Colonic mucosa (tissue), 4 donors: Measurements from ENCODE around the gene PPP2R2D. TPM values are rescaled to one million over a fixed set of nuclear protein-coding genes. Genes with fewer than 3 reads are reported as not detected.

Experiments used
- DNase-seq: peaks from one replicate; pipeline ENCODE4 v3.0.0-alpha.2; 2020
- H3K27ac ChIP-seq: fragments of 200-600 bp; one replicate; pipeline ENCODE4 v1.8.0; 2021
- H3K27me3 ChIP-seq: fragments of 200-600 bp; one replicate; pipeline ENCODE4 v1.8.0; 2021
- H3K36me3 ChIP-seq: fragments of 200-600 bp; one replicate; pipeline ENCODE4 v1.8.0; 2021
- H3K4me1 ChIP-seq: fragments of 200-600 bp; one replicate; pipeline ENCODE4 v1.8.0; 2021; ENCODE audit warnings: mild to moderate bottlenecking
- H3K4me3 ChIP-seq: fragments of 200-600 bp; one replicate; pipeline ENCODE4 v1.8.0; 2021
- H3K9ac ChIP-seq, 2 donors: one replicate each; pipeline ENCODE4 v1.7.0; 2013; ENCODE audit warnings: control low read depth in 2 of 2, low read depth in 2 of 2, low read length in 2 of 2
- H3K9me3 ChIP-seq: fragments of 200-600 bp; one replicate; pipeline ENCODE4 v1.8.0; 2021
- intact Hi-C: fragments of 100-400 bp; cut with DNase I; formaldehyde crosslinking; loops from one replicate; pipeline ENCODE4 v1.14.1; 2022
- total RNA-seq, 2 donors: library from RNA; stranded (reverse); fragmentation: NEBNext Ultra II Directional in 1 of 2; extraction: Animal tissue kit (Norgen Biotek cat#: 25700) in 1 of 2; gene quantifications; one replicate each; pipeline ENCODE4 v1.2.1, GENCODE V29; 2021
- TF ChIP-seq, protein P1 (sequence below): fragments of 200-600 bp; IDR thresholded peaks from one replicate; pipeline ENCODE4 v1.8.0; 2022; ENCODE audit warnings: antibody characterized with exemption, mild to moderate bottlenecking
- donor health status: healthy.
- donor health status: DM: no; HTN: no; CAD: no.
- donor health status: DM: no; HTN: no; CAD: no.

Gene PPP2R2D
- total RNA-seq, 2 donors from 2014 or later, result 28.1 to 30.6 TPM

DNA sequence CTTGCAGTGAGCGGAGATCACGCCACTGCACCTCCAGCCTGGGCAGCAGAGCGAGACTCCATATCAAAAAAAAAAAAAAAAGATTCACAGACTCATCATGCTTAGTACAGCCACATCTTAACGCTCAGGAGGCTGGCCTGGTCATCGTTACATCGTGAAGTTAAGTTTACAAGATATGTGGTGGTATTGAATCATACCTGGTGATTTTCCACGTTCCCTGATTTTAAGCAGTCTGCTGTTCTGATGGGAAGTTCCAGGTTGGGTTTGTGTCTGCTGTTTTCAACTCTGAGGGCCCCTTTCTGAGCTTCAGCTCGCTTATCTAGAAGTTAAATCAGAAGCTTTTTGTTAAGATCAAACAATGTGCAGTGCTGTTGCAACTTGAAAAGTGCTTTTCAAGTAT, 6.9 kb downstream of the PPP2R2D start:
- TF ChIP-seq, protein P1, sequence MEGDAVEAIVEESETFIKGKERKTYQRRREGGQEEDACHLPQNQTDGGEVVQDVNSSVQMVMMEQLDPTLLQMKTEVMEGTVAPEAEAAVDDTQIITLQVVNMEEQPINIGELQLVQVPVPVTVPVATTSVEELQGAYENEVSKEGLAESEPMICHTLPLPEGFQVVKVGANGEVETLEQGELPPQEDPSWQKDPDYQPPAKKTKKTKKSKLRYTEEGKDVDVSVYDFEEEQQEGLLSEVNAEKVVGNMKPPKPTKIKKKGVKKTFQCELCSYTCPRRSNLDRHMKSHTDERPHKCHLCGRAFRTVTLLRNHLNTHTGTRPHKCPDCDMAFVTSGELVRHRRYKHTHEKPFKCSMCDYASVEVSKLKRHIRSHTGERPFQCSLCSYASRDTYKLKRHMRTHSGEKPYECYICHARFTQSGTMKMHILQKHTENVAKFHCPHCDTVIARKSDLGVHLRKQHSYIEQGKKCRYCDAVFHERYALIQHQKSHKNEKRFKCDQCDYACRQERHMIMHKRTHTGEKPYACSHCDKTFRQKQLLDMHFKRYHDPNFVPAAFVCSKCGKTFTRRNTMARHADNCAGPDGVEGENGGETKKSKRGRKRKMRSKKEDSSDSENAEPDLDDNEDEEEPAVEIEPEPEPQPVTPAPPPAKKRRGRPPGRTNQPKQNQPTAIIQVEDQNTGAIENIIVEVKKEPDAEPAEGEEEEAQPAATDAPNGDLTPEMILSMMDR, result no peak
- intact Hi-C loops, result no loop called here
- no peak for DNase-seq
- H3K9ac ChIP-seq, result no peak overlapping the region
- no peak overlapping the region for H3K27ac ChIP-seq
- no peaks in the 10 kb centered on the region for H3K36me3 ChIP-seq
- H3K4me3 ChIP-seq, result no peak overlapping the region
- no peaks in the 10 kb centered on the region for H3K27me3 ChIP-seq
- H3K4me1 ChIP-seq, result peaks cover 9% of the 10 kb centered on the region
- H3K9me3 ChIP-seq, result no peaks in the 10 kb centered on the region

GRCh38 chr10:131908151-131908550, 7.3 kb downstream of the PPP2R2D start:
- intact Hi-C loops, result no loop called here
- Histone ChIP-seq H3K4me1 (peaks cover 7% of the 10 kb centered on the region), H3K27ac (no peak overlapping the region), H3K36me3 (no peaks in the 10 kb centered on the region), H3K9ac (no peak overlapping the region), H3K27me3 (no peaks in the 10 kb centered on the region), H3K9me3 (no peaks in the 10 kb centered on the region), H3K4me3 (no peak overlapping the region)
- TF ChIP-seq, protein P1, result no peak
- DNase-seq, result no peak

- Histone ChIP-seq H3K9ac (no peak overlapping the region), H3K9me3 (no peaks in the 10 kb centered on the region), H3K27ac (no peak overlapping the region), H3K4me1 (peaks cover 7% of the 10 kb centered on the region), H3K27me3 (no peaks in the 10 kb centered on the region), H3K36me3 (no peaks in the 10 kb centered on the region), H3K4me3 (no peak overlapping the region)
- no peak for DNase-seq
- intact Hi-C loops, result no loop called here
- TF ChIP-seq, protein P1, result no peak
Observed at GRCh38 chr10:131909014-131909808, 8.4 kb downstream of the PPP2R2D start.

DNA sequence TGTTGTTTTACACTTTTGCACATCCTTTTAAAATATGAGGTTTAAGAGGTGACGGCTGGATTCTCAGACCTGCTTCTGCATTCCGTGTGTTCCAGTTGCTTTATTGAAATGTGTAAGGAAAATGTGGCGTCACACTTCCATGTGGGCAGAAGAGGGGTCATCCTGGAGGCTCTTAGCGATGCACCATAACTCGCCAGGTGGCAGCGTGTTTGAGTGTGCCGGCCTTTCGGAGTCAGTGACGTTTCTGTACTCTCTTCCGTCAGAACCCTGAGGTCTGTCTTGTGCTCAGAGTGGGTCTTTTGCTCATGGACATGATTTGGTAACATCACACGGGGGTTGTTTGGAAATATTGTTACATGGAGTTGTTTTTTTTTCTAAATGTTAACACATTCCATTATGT, 9.1 kb downstream of the PPP2R2D start:
- H3K4me1 ChIP-seq, result peaks cover 7% of the 10 kb centered on the region

DNA sequence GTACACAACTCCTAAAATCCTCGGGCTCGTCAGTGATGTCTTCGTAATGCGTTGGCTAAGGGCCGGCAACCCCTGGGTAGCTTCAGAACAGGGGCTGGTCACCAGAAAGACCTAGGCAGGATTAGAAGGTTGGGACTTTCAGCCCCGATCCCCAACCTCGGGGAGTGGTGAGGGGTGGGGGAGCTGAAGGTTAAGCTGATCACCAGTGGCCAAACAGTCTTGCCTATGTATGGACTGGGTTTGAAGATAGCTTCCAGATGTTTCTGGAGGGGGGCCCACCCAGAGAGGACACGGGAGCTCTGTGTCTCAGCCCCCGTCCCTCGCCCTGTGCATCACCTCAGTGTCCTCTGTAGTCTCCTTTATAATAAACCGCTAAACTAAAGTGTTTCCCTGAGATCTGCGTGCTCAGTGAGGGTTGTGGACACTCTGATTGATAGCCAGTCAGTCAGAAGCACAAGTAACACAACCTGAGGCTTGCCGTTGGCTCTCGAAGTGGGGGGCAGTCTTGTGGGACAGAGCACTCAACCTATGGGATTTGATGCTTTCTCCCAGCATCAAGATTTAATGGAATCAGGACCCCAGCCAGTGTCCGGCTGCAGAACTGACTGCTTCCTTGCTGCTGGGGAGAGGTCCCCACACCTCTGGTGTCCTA, 10.0 kb downstream of the PPP2R2D start:
- no peak for DNase-seq
- H3K27ac ChIP-seq, result no peak overlapping the region
- peaks cover 3% of the 10 kb centered on the region for H3K4me1 ChIP-seq
- intact Hi-C loops, result no loop called here
- TF ChIP-seq, protein P1, result no peak
- H3K36me3 ChIP-seq, result no peaks in the 10 kb centered on the region
- no peaks in the 10 kb centered on the region for H3K27me3 ChIP-seq
- H3K9me3 ChIP-seq, result no peaks in the 10 kb centered on the region
- H3K9ac ChIP-seq, result no peak overlapping the region
- no peak overlapping the region for H3K4me3 ChIP-seq

More for the DNA sequence above, 9.1 kb downstream of the PPP2R2D start:
- no peaks in the 10 kb centered on the region for H3K36me3 ChIP-seq
- no peak for DNase-seq
- H3K9me3 ChIP-seq, result no peaks in the 10 kb centered on the region
- no peak overlapping the region for H3K27ac ChIP-seq
- TF ChIP-seq, protein P1, result no peak
- no peak overlapping the region for H3K4me3 ChIP-seq
- no peaks in the 10 kb centered on the region for H3K27me3 ChIP-seq
- intact Hi-C loops, result no loop called here
- H3K9ac ChIP-seq, result no peak overlapping the region
